ENCODE data around the gene VTI1A. TPM values are rescaled to one million over a fixed set of nuclear protein-coding genes. Genes with fewer than 3 reads are reported as not detected.

The VTI1A gene
- total RNA-seq, 3 donors from 2014 or later, result 53.7 to 65.6 (median 59.2) TPM

DNA sequence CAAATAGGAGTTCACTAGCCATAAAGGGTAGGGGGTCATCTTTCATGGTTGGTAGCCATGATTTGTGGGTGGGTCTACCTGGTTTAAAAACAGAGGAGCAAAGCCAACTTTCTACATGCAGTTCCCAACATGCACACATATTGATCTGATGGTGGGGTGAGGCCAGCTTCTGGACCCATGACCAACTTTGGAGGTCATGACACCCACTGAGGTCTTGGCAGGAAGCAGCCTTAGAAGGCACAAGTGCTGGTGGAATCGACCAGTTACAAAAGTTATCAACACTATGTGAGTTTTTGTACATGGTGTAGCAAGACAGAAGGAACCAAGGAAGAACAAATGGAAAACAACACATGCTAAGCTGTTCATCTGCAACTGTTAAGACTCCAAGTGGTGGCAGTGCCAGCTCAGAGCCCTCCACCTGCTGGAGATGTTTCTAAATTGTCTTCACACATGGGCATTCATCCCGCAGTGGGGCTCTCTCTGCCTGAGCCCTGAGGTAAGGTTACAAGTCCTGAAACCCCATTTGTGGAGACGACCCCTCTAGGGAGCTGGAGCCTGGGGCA, 401.9 kb downstream of the VTI1A start:
- intact Hi-C loops (cut with DNase I; ENCODE audit: low total_unique reads), result no loop called here
- DNase-seq (ENCODE audit: low spot score in 2 of 2), result no peak
- no peak overlapping the region for H3K27ac ChIP-seq
- no peaks in the 10 kb centered on the region for H3K36me3 ChIP-seq
- H3K9me3 ChIP-seq, result peaks cover 15 to 16% of the 10 kb centered on the region in 2 donors
- H3K4me3 ChIP-seq, result no peak overlapping the region
- H3K4me1 ChIP-seq, result no peaks in the 10 kb centered on the region
- H3K27me3 ChIP-seq, result no peaks in the 10 kb centered on the region
- TF ChIP-seq POLR2AphosphoS5 (IDR thresholded peaks at IDR 0.05), result no peak
- TF ChIP-seq POLR2A (IDR thresholded peaks at IDR 0.05), result no peak
- no peak for TF ChIP-seq CTCF (IDR thresholded peaks at IDR 0.05)

- no peak for TF ChIP-seq POLR2AphosphoS5 (IDR thresholded peaks at IDR 0.05)
- no peak for TF ChIP-seq POLR2A (IDR thresholded peaks at IDR 0.05)
- TF ChIP-seq CTCF (IDR thresholded peaks at IDR 0.05), result no peak
- no peak overlapping the region for H3K27ac ChIP-seq
- intact Hi-C loops (cut with DNase I; ENCODE audit: low total_unique reads), result no loop called here
- H3K9me3 ChIP-seq, result peaks cover 15 to 16% of the 10 kb centered on the region in 2 donors
- H3K4me3 ChIP-seq, result no peak overlapping the region
- H3K27me3 ChIP-seq, result no peaks in the 10 kb centered on the region
- no peak for DNase-seq (ENCODE audit: low spot score in 2 of 2)
- H3K4me1 ChIP-seq, result no peaks in the 10 kb centered on the region
- no peaks in the 10 kb centered on the region for H3K36me3 ChIP-seq
Measured at GRCh38 chr10:112849546-112849945, 402.5 kb downstream of the VTI1A start.

- Histone ChIP-seq H3K4me1 (no peaks in the 10 kb centered on the region), H3K27ac (no peak overlapping the region), H3K36me3 (no peaks in the 10 kb centered on the region), H3K9me3 (peaks cover 15 to 16% of the 10 kb centered on the region in 2 donors), H3K27me3 (no peaks in the 10 kb centered on the region), H3K4me3 (no peak overlapping the region)
- intact Hi-C loops (cut with DNase I; ENCODE audit: low total_unique reads), result no loop called here
- TF ChIP-seq CTCF (IDR thresholded peaks at IDR 0.05) (no peak), POLR2AphosphoS5 (IDR thresholded peaks at IDR 0.05) (no peak), POLR2A (IDR thresholded peaks at IDR 0.05) (no peak)
- DNase-seq (ENCODE audit: low spot score in 2 of 2), result no peak
Measured at GRCh38 chr10:112851181-112851580, 404.2 kb downstream of the VTI1A start.

DNA sequence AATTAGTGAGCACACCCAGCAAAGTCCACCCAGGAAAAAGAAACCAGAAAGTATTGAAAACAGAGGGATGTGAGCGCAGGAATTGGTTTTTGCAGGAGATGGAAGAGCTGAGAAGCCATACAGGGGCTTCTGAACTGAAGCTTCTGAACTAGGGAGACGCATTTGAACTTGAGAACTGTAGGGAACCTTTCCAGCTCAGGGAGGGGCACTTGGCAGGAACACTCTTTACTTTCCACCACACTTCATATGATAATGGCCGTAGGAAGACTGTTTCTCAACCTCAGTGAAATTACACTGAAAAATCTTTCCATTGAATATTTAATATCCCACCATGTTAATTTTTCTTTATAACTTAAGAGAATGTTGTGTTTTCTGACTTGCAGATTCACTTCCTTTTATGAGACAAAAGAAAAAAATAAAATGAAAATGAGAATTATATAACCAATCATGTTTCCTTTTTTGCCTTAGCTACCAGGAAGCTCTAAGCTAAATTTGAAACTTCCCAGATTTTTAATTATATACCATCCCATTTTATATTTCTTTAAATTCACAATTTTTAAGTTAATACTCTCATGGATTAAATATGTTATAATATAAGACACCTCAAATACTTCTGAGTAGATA, 404.7 kb downstream of the VTI1A start:
- Histone ChIP-seq H3K27me3 (no peaks in the 10 kb centered on the region), H3K36me3 (no peaks in the 10 kb centered on the region), H3K4me3 (no peak overlapping the region), H3K4me1 (no peaks in the 10 kb centered on the region), H3K9me3 (peaks cover 13 to 15% of the 10 kb centered on the region in 2 donors), H3K27ac (no peak overlapping the region)
- no peak for DNase-seq (ENCODE audit: low spot score in 2 of 2)
- intact Hi-C loops (cut with DNase I; ENCODE audit: low total_unique reads), result no loop called here
- TF ChIP-seq POLR2AphosphoS5 (IDR thresholded peaks at IDR 0.05) (no peak), CTCF (IDR thresholded peaks at IDR 0.05) (no peak), POLR2A (IDR thresholded peaks at IDR 0.05) (no peak)

DNA sequence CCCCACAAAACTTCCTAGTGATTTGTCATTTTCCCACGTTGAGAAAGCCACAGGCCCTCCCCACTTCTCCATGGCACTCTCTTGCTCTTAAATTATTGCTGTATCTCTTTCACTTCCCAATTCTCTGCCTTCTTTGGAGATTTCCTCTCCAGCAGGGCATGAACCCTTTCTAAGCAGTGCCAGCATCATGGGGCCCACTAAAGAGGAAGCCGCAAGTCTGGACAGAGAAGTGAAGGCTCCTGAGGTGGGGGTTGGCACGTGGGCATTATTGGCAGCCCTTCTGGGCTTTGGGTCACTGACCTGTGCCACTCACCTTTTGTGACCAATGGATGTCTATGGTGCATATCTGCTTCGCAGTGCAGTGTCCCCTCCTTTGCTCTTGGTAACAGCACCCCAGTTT, 405.3 kb downstream of the VTI1A start:
- intact Hi-C loops (cut with DNase I; ENCODE audit: low total_unique reads), result no loop called here
- Histone ChIP-seq H3K27ac (no peak overlapping the region), H3K4me1 (no peaks in the 10 kb centered on the region), H3K4me3 (no peak overlapping the region), H3K36me3 (no peaks in the 10 kb centered on the region), H3K27me3 (no peaks in the 10 kb centered on the region), H3K9me3 (peaks cover 7 to 9% of the 10 kb centered on the region in 2 donors)
- no peak for DNase-seq (ENCODE audit: low spot score in 2 of 2)
- TF ChIP-seq POLR2A (IDR thresholded peaks at IDR 0.05), result no peak
- TF ChIP-seq POLR2AphosphoS5 (IDR thresholded peaks at IDR 0.05), result no peak
- no peak for TF ChIP-seq CTCF (IDR thresholded peaks at IDR 0.05)

Data from breast epithelium (tissue), 4 donors.